RWPE2 (cell line): ENCODE data around the gene RHOG.

Experiments used
- ATAC-seq: fragments of 200-7000 bp; cut with Tn5 transposase; 3 replicates; pipeline ENCODE4 v1.9.1; 2021; ENCODE audit warnings: low read depth
- DNase-seq: peaks from one replicate; pipeline ENCODE4 v3.0.0-alpha.2; 2020; ENCODE audit warnings: low spot score
- H3K27ac ChIP-seq: fragments of 450-650 bp; 2 replicates; pipeline ENCODE4 v1.5.1; 2017; ENCODE audit warnings: mild to moderate bottlenecking; ENCODE audit not compliant: poor library complexity, severe bottlenecking
- H3K27me3 ChIP-seq: fragments of 250-450 bp; sonication (Bioruptor Pico); 2 replicates; pipeline ENCODE4 v1.5.1; 2021; ENCODE audit warnings: mild to moderate bottlenecking, moderate library complexity; ENCODE audit not compliant: insufficient read depth, poor library complexity, severe bottlenecking
- H3K36me3 ChIP-seq: fragments of 250-450 bp; sonication (Bioruptor Pico); 2 replicates; pipeline ENCODE4 v1.5.1; 2020; ENCODE audit warnings: low read depth, mild to moderate bottlenecking, moderate library complexity
- H3K4me1 ChIP-seq: fragments of 250-450 bp; sonication (Bioruptor Pico); 2 replicates; pipeline ENCODE4 v1.5.1; 2021; ENCODE audit warnings: mild to moderate bottlenecking, moderate library complexity; ENCODE audit not compliant: insufficient read depth, poor library complexity, severe bottlenecking
- H3K4me3 ChIP-seq: fragments of 250-450 bp; sonication (Bioruptor Pico); 2 replicates; pipeline ENCODE4 v1.5.1; 2021; ENCODE audit warnings: mild to moderate bottlenecking, moderate library complexity; ENCODE audit not compliant: severe bottlenecking
- H3K9me3 ChIP-seq: fragments of 250-450 bp; sonication (Bioruptor Pico); 2 replicates; pipeline ENCODE4 v1.5.1; 2021; ENCODE audit warnings: mild to moderate bottlenecking, moderate library complexity; ENCODE audit not compliant: severe bottlenecking
- CTCF ChIP-seq: fragments of 450-650 bp; IDR thresholded peaks from one replicate; pipeline ENCODE4 v1.5.1; 2017; ENCODE audit warnings: mild to moderate bottlenecking, moderate library complexity; ENCODE audit not compliant: poor library complexity, severe bottlenecking

RHOG gene

GRCh38 chr11:3841426-3842350, 929 bp upstream of the RHOG start:
- Histone ChIP-seq H3K27me3 (no peaks in the 10 kb centered on the region), H3K9me3 (no peaks in the 10 kb centered on the region), H3K4me3 (peak overlapping the region; percentile 98), H3K27ac (peak overlapping the region; percentile 83), H3K36me3 (peaks cover 8% of the 10 kb centered on the region), H3K4me1 (peaks cover 10% of the 10 kb centered on the region)
- peak; percentile 94 for TF ChIP-seq CTCF
- no peak for DNase-seq
- ATAC-seq: peak; percentile 70

- DNase-seq: no peak
- peaks cover 8% of the 10 kb centered on the region for H3K36me3 ChIP-seq
- H3K9me3 ChIP-seq: no peaks in the 10 kb centered on the region
- H3K27ac ChIP-seq: peak overlapping the region; percentile 83
- H3K4me3 ChIP-seq: peak overlapping the region; percentile 98
- peaks cover 10% of the 10 kb centered on the region for H3K4me1 ChIP-seq
- no peak for TF ChIP-seq CTCF
- peak; percentile 43 for ATAC-seq
- no peaks in the 10 kb centered on the region for H3K27me3 ChIP-seq
These were observed 522 bp downstream of the RHOG start for GRCh38 chr11:3840004-3840869.

GRCh38 chr11:3838504-3838903, 2.3 kb downstream of the RHOG start:
- peaks cover 10% of the 10 kb centered on the region for H3K4me1 ChIP-seq
- no peak for DNase-seq
- ATAC-seq: no peak
- H3K9me3 ChIP-seq: no peaks in the 10 kb centered on the region
- peaks cover 21% of the 10 kb centered on the region for H3K36me3 ChIP-seq
- no peak for TF ChIP-seq CTCF
- H3K4me3 ChIP-seq: no peak overlapping the region
- H3K27ac ChIP-seq: no peak overlapping the region
- H3K27me3 ChIP-seq: no peaks in the 10 kb centered on the region

- Histone ChIP-seq H3K27me3 (no peaks in the 10 kb centered on the region), H3K9me3 (no peaks in the 10 kb centered on the region), H3K36me3 (peaks cover 28% of the 10 kb centered on the region), H3K4me3 (no peak overlapping the region), H3K4me1 (peaks cover 10% of the 10 kb centered on the region), H3K27ac (no peak overlapping the region)
- TF ChIP-seq CTCF: no peak
- ATAC-seq (no peak), DNase-seq (no peak)
These were observed 3.0 kb downstream of the RHOG start for GRCh38 chr11:3837793-3838192.
